Measurements from ENCODE around the gene SRGAP2B. TPM values are rescaled to one million over a fixed set of nuclear protein-coding genes. Genes with fewer than 3 reads are reported as not detected.
"Not testable (repeated sequence)": the region's sequence is repeated elsewhere in the genome, so short reads cannot be mapped to it uniquely, and the experiment has no call there.

SRGAP2B gene
- polyA plus RNA-seq, 3 donors from 2014 or later, result 0.29 to 1.2 (median 0.69) TPM

GRCh38 chr1:145033523-145033922 lies 61.6 kb downstream of the SRGAP2B start:
- not testable (repeated sequence) for H3K27ac Mint-ChIP-seq; H3K4me1 Mint-ChIP-seq; H3K36me3 Mint-ChIP-seq; H3K27me3 Mint-ChIP-seq (ENCODE audit: low read depth in 3 of 3); H3K4me3 Mint-ChIP-seq; H3K9me3 Mint-ChIP-seq; DNase-seq

- not testable (repeated sequence) for H3K36me3 Mint-ChIP-seq; H3K27me3 Mint-ChIP-seq (ENCODE audit: low read depth in 3 of 3); H3K4me1 Mint-ChIP-seq
Measured at GRCh38 chr1:145027251-145027650, 67.9 kb downstream of the SRGAP2B start.

GRCh38 chr1:145025286-145025685 lies 69.8 kb downstream of the SRGAP2B start:
- H3K36me3 Mint-ChIP-seq; H3K9me3 Mint-ChIP-seq; H3K27me3 Mint-ChIP-seq (ENCODE audit: low read depth in 3 of 3); H3K4me1 Mint-ChIP-seq; H3K27ac Mint-ChIP-seq; DNase-seq; H3K4me3 Mint-ChIP-seq: not testable (repeated sequence)

More at GRCh38 chr1:145027251-145027650, 67.9 kb downstream of the SRGAP2B start:
- DNase-seq, H3K4me3 Mint-ChIP-seq, H3K9me3 Mint-ChIP-seq, H3K27ac Mint-ChIP-seq: not testable (repeated sequence)

- not testable (repeated sequence) for DNase-seq; H3K27ac Mint-ChIP-seq; H3K9me3 Mint-ChIP-seq; H3K4me1 Mint-ChIP-seq; H3K4me3 Mint-ChIP-seq; H3K27me3 Mint-ChIP-seq (ENCODE audit: low read depth in 3 of 3); H3K36me3 Mint-ChIP-seq
Measured at GRCh38 chr1:145022259-145022658, 72.9 kb downstream of the SRGAP2B start.

GRCh38 chr1:145021749-145022148 lies 73.4 kb downstream of the SRGAP2B start:
- not testable (repeated sequence) for DNase-seq; H3K27ac Mint-ChIP-seq; H3K9me3 Mint-ChIP-seq; H3K4me3 Mint-ChIP-seq; H3K27me3 Mint-ChIP-seq (ENCODE audit: low read depth in 3 of 3); H3K4me1 Mint-ChIP-seq; H3K36me3 Mint-ChIP-seq

- H3K27ac Mint-ChIP-seq; H3K27me3 Mint-ChIP-seq (ENCODE audit: low read depth in 3 of 3): not testable (repeated sequence)
Measured at GRCh38 chr1:145019709-145020108, 75.4 kb downstream of the SRGAP2B start.

GRCh38 chr1:145017725-145018124 lies 77.4 kb downstream of the SRGAP2B start:
- H3K4me1 Mint-ChIP-seq; DNase-seq; H3K27me3 Mint-ChIP-seq (ENCODE audit: low read depth in 3 of 3); H3K4me3 Mint-ChIP-seq; H3K9me3 Mint-ChIP-seq; H3K27ac Mint-ChIP-seq; H3K36me3 Mint-ChIP-seq: not testable (repeated sequence)

More at GRCh38 chr1:145019709-145020108, 75.4 kb downstream of the SRGAP2B start:
- DNase-seq, H3K36me3 Mint-ChIP-seq, H3K4me1 Mint-ChIP-seq, H3K4me3 Mint-ChIP-seq, H3K9me3 Mint-ChIP-seq: not testable (repeated sequence)

GRCh38 chr1:145016492-145016862 lies 78.7 kb downstream of the SRGAP2B start:
- H3K36me3 Mint-ChIP-seq; H3K9me3 Mint-ChIP-seq; H3K27me3 Mint-ChIP-seq (ENCODE audit: low read depth in 3 of 3); H3K4me3 Mint-ChIP-seq; H3K4me1 Mint-ChIP-seq; H3K27ac Mint-ChIP-seq; DNase-seq: not testable (repeated sequence)

GRCh38 chr1:145015744-145016491 lies 79.2 kb downstream of the SRGAP2B start:
- not testable (repeated sequence) for H3K4me1 Mint-ChIP-seq; H3K4me3 Mint-ChIP-seq; DNase-seq; H3K36me3 Mint-ChIP-seq; H3K9me3 Mint-ChIP-seq; H3K27me3 Mint-ChIP-seq (ENCODE audit: low read depth in 3 of 3)
- H3K27ac Mint-ChIP-seq, result peak overlapping the region in 2 of 6 donors; percentile 31 to 70

- H3K4me1 Mint-ChIP-seq, result peaks cover 5 to 12% of the 10 kb centered on the region in 2 donors
- H3K4me3 Mint-ChIP-seq; DNase-seq; H3K27ac Mint-ChIP-seq; H3K36me3 Mint-ChIP-seq; H3K9me3 Mint-ChIP-seq; H3K27me3 Mint-ChIP-seq (ENCODE audit: low read depth in 3 of 3): not testable (repeated sequence)
Measured at GRCh38 chr1:145013353-145013752, 81.8 kb downstream of the SRGAP2B start.

- not testable (repeated sequence) for DNase-seq; H3K9me3 Mint-ChIP-seq; H3K27ac Mint-ChIP-seq; H3K27me3 Mint-ChIP-seq (ENCODE audit: low read depth in 3 of 3); H3K4me3 Mint-ChIP-seq; H3K36me3 Mint-ChIP-seq
- H3K4me1 Mint-ChIP-seq, result peaks cover 4 to 12% of the 10 kb centered on the region in 2 donors
Measured at GRCh38 chr1:145011811-145012210, 83.3 kb downstream of the SRGAP2B start.

GRCh38 chr1:145010580-145010979 lies 84.5 kb downstream of the SRGAP2B start:
- peak overlapping the region; percentile 42 to 75 (median 66) for H3K4me3 Mint-ChIP-seq
- H3K9me3 Mint-ChIP-seq; H3K27me3 Mint-ChIP-seq (ENCODE audit: low read depth in 3 of 3); H3K36me3 Mint-ChIP-seq; DNase-seq: not testable (repeated sequence)
- H3K4me1 Mint-ChIP-seq, result peaks cover 4 to 10% of the 10 kb centered on the region in 2 donors
- peak overlapping the region in 1 of 6 donors; percentile 78 for H3K27ac Mint-ChIP-seq

GRCh38 chr1:145009928-145010327 lies 85.2 kb downstream of the SRGAP2B start:
- not testable (repeated sequence) for H3K9me3 Mint-ChIP-seq; H3K36me3 Mint-ChIP-seq; H3K4me1 Mint-ChIP-seq; H3K27me3 Mint-ChIP-seq (ENCODE audit: low read depth in 3 of 3)
- H3K27ac Mint-ChIP-seq, result peak overlapping the region in 4 of 6 donors; percentile 45 to 88 (median 66)
- peak in 2 of 3 donors; percentile 0 to 3 for DNase-seq
- H3K4me3 Mint-ChIP-seq, result peak overlapping the region; percentile 68 to 88 (median 81)

GRCh38 chr1:145008388-145008787 lies 86.7 kb downstream of the SRGAP2B start:
- not testable (repeated sequence) for DNase-seq; H3K36me3 Mint-ChIP-seq; H3K9me3 Mint-ChIP-seq; H3K27ac Mint-ChIP-seq; H3K4me1 Mint-ChIP-seq; H3K4me3 Mint-ChIP-seq; H3K27me3 Mint-ChIP-seq (ENCODE audit: low read depth in 3 of 3)

- not testable (repeated sequence) for H3K4me1 Mint-ChIP-seq; H3K4me3 Mint-ChIP-seq; H3K27me3 Mint-ChIP-seq (ENCODE audit: low read depth in 3 of 3); H3K36me3 Mint-ChIP-seq; DNase-seq; H3K9me3 Mint-ChIP-seq; H3K27ac Mint-ChIP-seq
Measured at GRCh38 chr1:145005142-145005541, 90.0 kb downstream of the SRGAP2B start.
